Neural cell (in vitro differentiated cells): ENCODE data around the gene MINDY3. TPM values are rescaled to one million over a fixed set of nuclear protein-coding genes. Genes with fewer than 3 reads are reported as not detected.

ENCODE experiments used
- H2AFZ ChIP-seq: fragments of 200-600, 300-800 bp; sonication (generic), shearing (Covaris generic); 2 replicates; pipeline ENCODE4 v1.6.0; 2014; ENCODE audit warnings: low read depth, mild to moderate bottlenecking, antibody characterized with exemption, low read length, moderate library complexity
- H3F3A ChIP-seq: fragments of 200-600 bp; shearing (Covaris generic); 2 replicates; pipeline ENCODE4 v1.6.1; 2016; ENCODE audit warnings: mild to moderate bottlenecking, moderate library complexity, mixed read lengths, antibody characterized with exemption, low read length; ENCODE audit not compliant: insufficient read depth, poor library complexity, severe bottlenecking
- H3K27ac ChIP-seq: fragments of 200-600, 300-800 bp; sonication (generic), shearing (Covaris generic); 2 replicates; pipeline ENCODE4 v1.5.1; 2014; ENCODE audit warnings: mild to moderate bottlenecking, low read length, moderate library complexity
- H3K27me3 ChIP-seq: fragments of 300-800, 200-600 bp; sonication (generic), shearing (Covaris generic); 2 replicates; pipeline ENCODE4 v1.6.0; 2014; ENCODE audit warnings: mild to moderate bottlenecking, low read depth, low read length, moderate library complexity; ENCODE audit not compliant: insufficient read depth
- H3K36me3 ChIP-seq: fragments of 300-800, 200-600 bp; sonication (generic), shearing (Covaris generic); 2 replicates; pipeline ENCODE4 v1.5.1; 2014; ENCODE audit warnings: mild to moderate bottlenecking, antibody characterized with exemption, low read length, moderate library complexity; ENCODE audit not compliant: insufficient read depth
- H3K4me2 ChIP-seq: fragments of 300-800, 200-600 bp; sonication (generic), shearing (Covaris generic); 2 replicates; pipeline ENCODE4 v1.6.0; 2014; ENCODE audit warnings: mild to moderate bottlenecking, low read length
- H3K4me3 ChIP-seq: fragments of 300-800, 200-600 bp; sonication (generic), shearing (Covaris generic); 2 replicates; pipeline ENCODE4 v1.5.1; 2014; ENCODE audit warnings: mild to moderate bottlenecking, low read length, moderate library complexity
- H3K79me2 ChIP-seq: fragments of 200-600 bp; shearing (Covaris generic); replicated peaks from 2 replicates; pipeline ENCODE4 v1.6.0; 2014; ENCODE audit warnings: mild to moderate bottlenecking, low read length, moderate library complexity; ENCODE audit not compliant: insufficient read depth
- H3K9ac ChIP-seq: fragments of 300-800, 200-600 bp; sonication (generic), shearing (Covaris generic); 2 replicates; pipeline ENCODE4 v1.6.1; 2016; ENCODE audit warnings: mild to moderate bottlenecking, low read length, mixed read lengths
- H3K9me2 ChIP-seq: fragments of 200-600 bp; shearing (Covaris generic); 2 replicates; pipeline ENCODE4 v1.6.1; 2016; ENCODE audit warnings: mild to moderate bottlenecking, low read length, mixed read lengths; ENCODE audit not compliant: insufficient read depth
- H3K9me3 ChIP-seq: fragments of 200-600, 300-800 bp; sonication (generic), shearing (Covaris generic); 2 replicates; pipeline ENCODE4 v1.6.1; 2016; ENCODE audit warnings: mild to moderate bottlenecking, mixed run types, low read length, moderate library complexity, mixed read lengths
- H4K20me1 ChIP-seq: fragments of 200-600 bp; shearing (Covaris generic); 2 replicates; pipeline ENCODE4 v1.6.1; 2016; ENCODE audit warnings: mild to moderate bottlenecking, mixed run types; ENCODE audit not compliant: insufficient read depth
- CTCF ChIP-seq: fragments of 450-650 bp; IDR thresholded peaks from 2 replicates; pipeline ENCODE4 v1.5.1; 2014; ENCODE audit warnings: antibody characterized with exemption, mild to moderate bottlenecking, moderate library complexity; ENCODE audit not compliant: poor library complexity, severe bottlenecking
- EP300 ChIP-seq: fragments of 450-650 bp; conservative IDR thresholded peaks from 2 replicates; pipeline ENCODE4 v1.6.1; 2014; ENCODE audit warnings: antibody characterized with exemption, mild to moderate bottlenecking, moderate library complexity; ENCODE audit not compliant: poor library complexity, severe bottlenecking
- EZH2 ChIP-seq: fragments of 200-600, 300-800 bp; shearing (Covaris generic), sonication (generic); IDR thresholded peaks from 2 replicates; pipeline ENCODE4 v1.6.1; 2014; ENCODE audit warnings: antibody characterized with exemption, low read length, borderline replicate concordance, mild to moderate bottlenecking; ENCODE audit not compliant: insufficient read depth, poor library complexity, severe bottlenecking
- MXI1 ChIP-seq: fragments of 450-650 bp; conservative IDR thresholded peaks from 2 replicates; pipeline ENCODE4 v1.6.1; 2014; ENCODE audit warnings: antibody characterized with exemption, mild to moderate bottlenecking; ENCODE audit not compliant: poor library complexity, severe bottlenecking
- POLR2AphosphoS5 ChIP-seq: IDR thresholded peaks from 2 replicates; pipeline ENCODE4 v1.6.1; 2012
- RAD21 ChIP-seq: fragments of 450-650 bp; conservative IDR thresholded peaks from 2 replicates; pipeline ENCODE4 v1.6.1; 2014; ENCODE audit warnings: antibody characterized with exemption, mild to moderate bottlenecking, moderate library complexity
- REST ChIP-seq: IDR thresholded peaks from 2 replicates; pipeline ENCODE4 v1.6.1; 2012; ENCODE audit warnings: borderline replicate concordance
- SMC3 ChIP-seq: fragments of 450-650 bp; conservative IDR thresholded peaks from 2 replicates; pipeline ENCODE4 v1.6.1; 2014; ENCODE audit warnings: antibody characterized with exemption, mild to moderate bottlenecking, moderate library complexity; ENCODE audit not compliant: poor library complexity
- TAF1 ChIP-seq: IDR thresholded peaks from 2 replicates; pipeline ENCODE4 v1.6.1; 2012; ENCODE audit warnings: low read depth
- polyA plus RNA-seq: library from polyadenylated mRNA; depleted of rRNA; stranded (reverse); fragments of >200 nt; gene quantifications from 2 replicates; pipeline ENCODE4 v1.2.3, GENCODE V29; 2014

MINDY3 gene
- polyA plus RNA-seq, 1 donor from 2014 or later: 56.5 TPM

- Histone ChIP-seq H2AFZ (no peak overlapping the region), H3K79me2 (no peaks in the 10 kb centered on the region), H3K9me3 (no peaks in the 10 kb centered on the region), H3F3A (no peaks in the 10 kb centered on the region), H3K27me3 (no peaks in the 10 kb centered on the region), H3K9ac (no peak overlapping the region), H3K4me3 (no peak overlapping the region), H4K20me1 (no peaks in the 10 kb centered on the region), H3K36me3 (no peaks in the 10 kb centered on the region), H3K27ac (no peak overlapping the region), H3K4me2 (no peak overlapping the region), H3K9me2 (no peaks in the 10 kb centered on the region)
- TF ChIP-seq EZH2: no peak
- TF ChIP-seq CTCF: no peak
- TF ChIP-seq SMC3: no peak
- TF ChIP-seq TAF1: no peak
Measured at GRCh38 chr10:15741581-15741980, 118.7 kb downstream of the MINDY3 start.

GRCh38 chr10:15740261-15740660 is 120.0 kb downstream of the MINDY3 start:
- no peak for TF ChIP-seq REST
- no peak for TF ChIP-seq EP300
- TF ChIP-seq SMC3: no peak
- TF ChIP-seq TAF1: no peak
- TF ChIP-seq CTCF: no peak
- TF ChIP-seq RAD21: no peak
- no peak for TF ChIP-seq POLR2AphosphoS5
- no peak for TF ChIP-seq EZH2
- no peak for TF ChIP-seq MXI1

More at GRCh38 chr10:15740261-15740660, 120.0 kb downstream of the MINDY3 start:
- Histone ChIP-seq H3K4me3 (no peak overlapping the region), H3K4me2 (no peak overlapping the region), H3K36me3 (no peaks in the 10 kb centered on the region), H3K9ac (no peak overlapping the region), H3K27me3 (no peaks in the 10 kb centered on the region), H3F3A (no peaks in the 10 kb centered on the region), H2AFZ (no peak overlapping the region), H3K9me2 (no peaks in the 10 kb centered on the region), H3K79me2 (no peaks in the 10 kb centered on the region), H4K20me1 (no peaks in the 10 kb centered on the region), H3K9me3 (no peaks in the 10 kb centered on the region), H3K27ac (no peak overlapping the region)
